Fibroblast of skin of right quadriceps (primary cell): ENCODE results near the gene IGFBP2.
A peak's percentile ranks its signal among the peaks of the same experiment; 100 is the strongest.

Experiments
- DNase-seq: peaks from one replicate; pipeline ENCODE4 v3.0.0-alpha.2; 2013

IGFBP2 gene

DNA sequence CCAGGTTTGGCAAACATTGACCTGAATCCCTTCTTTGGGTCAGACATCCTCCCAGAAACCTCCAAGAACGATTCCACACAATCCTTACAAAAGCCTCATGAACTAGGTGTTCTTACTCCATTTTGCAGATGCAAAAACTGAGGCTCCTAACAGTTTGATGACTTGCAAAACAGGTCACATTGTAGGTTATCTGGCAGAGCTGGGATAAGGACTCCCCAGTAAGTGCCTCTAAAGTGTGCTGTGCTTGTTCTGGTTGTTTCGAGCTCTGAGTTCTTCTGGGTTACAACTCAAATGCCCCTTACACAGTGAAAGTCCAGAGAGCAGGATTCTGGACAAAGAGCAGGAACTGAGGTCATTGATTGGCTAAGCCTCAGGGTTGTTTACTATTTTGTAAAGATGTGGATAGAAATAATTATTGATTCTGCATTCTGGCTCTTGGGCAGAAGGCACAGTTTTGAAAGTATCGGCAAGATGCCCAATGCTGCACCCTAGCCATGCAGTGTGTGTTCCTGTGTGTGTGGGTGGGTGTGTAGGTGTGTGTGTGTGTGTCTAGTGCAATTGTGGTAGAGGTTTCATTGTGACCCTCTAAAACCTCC lies 17.0 kb upstream of the IGFBP2 start:
- no peak for DNase-seq

DNA sequence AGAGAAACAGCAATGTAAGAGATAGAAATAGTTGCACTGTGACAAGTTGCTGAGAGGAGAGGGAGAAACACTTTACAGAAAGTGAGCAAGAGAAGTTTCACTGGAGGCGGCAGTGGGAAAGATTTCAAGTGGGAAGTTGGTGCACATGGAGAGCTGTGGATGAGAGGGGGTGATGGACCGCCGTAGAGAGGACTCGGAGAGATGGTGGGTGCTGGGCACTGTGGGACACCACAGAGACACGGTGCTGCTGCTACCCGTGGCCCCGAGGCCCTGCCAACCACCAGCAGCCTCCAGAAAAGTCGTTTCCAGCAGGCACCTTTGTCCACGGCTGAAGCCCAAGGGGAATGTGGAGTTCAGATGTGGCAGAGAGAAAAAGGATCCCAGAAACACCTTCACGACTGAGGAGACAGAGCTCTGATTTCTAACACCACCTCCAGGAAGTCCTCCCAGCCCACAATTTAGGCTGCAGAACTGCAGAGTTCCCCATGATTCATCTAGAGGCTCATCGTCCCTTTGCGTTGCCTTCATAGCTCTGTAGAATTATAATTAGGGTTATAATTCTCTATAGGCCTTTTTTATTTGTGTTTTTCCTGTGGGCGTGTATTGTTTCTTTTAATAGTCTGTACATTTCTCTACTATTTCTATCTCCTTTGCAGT lies 15.9 kb upstream of the IGFBP2 start:
- DNase-seq: no peak

DNA sequence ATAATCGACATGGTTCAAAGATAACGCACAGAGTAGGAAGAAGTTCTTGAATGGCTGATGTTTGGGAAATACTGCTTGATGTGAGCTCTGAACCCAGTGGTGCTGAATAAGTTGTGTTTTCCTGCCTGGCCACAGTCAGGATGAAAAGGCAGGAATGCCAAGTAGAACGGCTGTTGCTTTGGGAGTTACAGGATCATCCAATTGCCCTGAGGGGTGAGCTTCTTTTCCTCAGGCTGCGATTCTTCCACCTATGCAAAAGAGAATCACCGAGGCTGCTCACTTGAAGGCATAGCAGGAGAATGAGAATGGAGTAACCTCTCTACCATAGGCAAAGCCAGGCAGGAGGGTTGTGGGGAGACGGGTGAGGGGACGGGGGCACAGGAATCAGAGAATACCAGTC lies 14.4 kb upstream of the IGFBP2 start:
- no peak for DNase-seq

DNA sequence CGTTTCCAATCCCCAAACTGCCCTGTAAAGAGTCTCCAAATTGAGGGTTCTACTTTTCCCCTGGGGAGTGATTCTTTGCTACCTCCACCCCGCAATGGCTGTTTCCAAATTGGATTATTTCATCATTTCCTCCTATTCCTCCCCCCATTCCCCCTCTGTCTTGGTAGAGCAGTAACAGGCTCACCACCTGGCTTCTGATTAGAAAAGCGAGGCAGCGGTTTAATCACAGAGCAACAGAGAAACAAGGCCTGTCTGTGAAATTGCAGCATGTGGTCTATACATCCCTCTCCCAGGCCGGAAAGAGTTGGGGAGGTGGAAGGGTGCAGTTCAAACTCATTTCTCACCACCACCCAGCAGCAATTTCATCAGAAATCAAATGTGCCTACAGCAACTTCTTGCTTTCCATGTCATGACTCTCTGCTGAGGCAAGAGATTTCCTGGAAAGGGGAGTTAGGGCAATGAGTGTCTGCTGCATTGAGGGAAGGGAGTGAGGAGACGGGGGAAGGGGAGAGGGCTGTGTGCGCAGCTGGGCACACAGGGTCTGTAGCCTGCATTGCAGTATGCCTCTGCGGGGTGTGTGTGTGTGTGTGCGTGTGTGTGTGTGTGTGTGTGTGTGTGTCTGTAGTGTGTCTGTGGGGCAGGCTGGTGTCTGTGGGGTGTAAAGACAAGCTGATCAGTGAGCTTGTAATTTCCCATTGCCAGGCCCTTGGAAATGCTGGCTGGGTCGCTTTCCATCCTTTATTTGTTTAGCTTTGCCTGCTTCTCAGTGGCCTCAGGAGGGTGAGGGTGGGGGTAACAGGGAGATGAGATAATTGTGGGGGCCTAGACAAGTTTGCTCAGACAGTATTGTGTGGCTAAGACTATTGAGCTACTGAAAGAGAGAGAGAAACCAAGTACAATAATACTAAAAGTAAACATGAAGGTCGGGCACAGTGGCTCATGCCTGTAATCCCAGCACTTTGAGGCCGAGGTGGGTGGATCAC lies 13.5 kb upstream of the IGFBP2 start:
- peak; percentile 82 for DNase-seq

GRCh38 chr2:216620786-216621185 lies 12.4 kb upstream of the IGFBP2 start:
- peak; percentile 42 for DNase-seq

- no peak for DNase-seq
Measured at GRCh38 chr2:216621292-216621691, 11.9 kb upstream of the IGFBP2 start.

GRCh38 chr2:216622526-216622925 lies 10.7 kb upstream of the IGFBP2 start:
- no peak for DNase-seq

GRCh38 chr2:216624251-216624650 lies 9.0 kb upstream of the IGFBP2 start:
- DNase-seq: no peak

DNA sequence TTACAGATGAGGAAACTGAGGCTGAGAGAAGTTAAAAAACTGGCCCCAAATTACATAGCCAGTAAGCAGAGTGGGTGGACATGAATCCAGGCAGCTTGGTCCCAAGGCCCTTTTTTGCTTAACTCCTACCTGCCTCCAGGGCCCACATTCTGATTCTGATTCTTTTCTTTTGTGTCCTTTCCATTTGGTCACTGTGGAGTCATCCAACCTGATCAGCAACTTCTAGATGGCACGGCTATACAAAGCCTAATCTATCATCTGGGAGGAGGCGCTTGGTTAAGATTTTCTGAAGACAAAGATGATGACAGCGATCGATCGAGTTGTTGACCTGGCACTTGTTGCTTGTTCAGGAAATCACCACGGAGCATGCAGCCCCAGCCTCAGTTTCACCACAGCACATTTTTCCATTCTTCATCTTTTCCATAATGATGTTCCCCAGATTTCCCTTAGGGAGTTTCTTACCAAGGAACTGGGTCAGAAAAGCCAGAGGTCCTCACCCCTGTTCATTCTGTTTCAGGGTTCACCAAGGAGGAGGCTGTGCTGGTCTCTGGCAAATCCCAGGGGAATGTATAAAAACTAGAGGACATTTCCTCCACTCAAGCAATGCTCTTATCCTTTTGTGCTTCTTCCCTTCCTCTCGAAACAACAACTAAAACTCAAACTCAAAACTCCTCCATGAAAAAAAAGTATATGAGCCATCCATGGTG lies 6.9 kb upstream of the IGFBP2 start:
- no peak for DNase-seq

GRCh38 chr2:216626875-216627245 lies 6.4 kb upstream of the IGFBP2 start:
- no peak for DNase-seq

DNA sequence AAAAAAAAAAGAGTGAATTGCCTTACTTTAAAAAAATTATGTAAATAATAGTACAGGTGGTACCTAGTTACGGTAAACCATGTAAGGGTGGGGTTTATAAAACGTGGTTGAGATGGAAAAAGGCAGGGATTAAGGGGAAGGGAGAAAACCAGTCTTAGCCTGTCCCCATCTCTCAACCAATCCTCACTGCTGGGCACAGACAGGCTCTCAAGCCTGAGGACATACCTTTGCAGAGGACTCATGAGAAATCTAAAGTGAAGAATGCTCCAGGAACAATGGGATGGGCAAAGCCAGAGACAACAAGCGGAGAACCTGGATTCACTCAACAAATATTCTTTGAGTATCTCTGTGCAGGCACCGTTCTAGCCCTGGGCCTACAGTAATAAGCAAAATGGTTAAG lies 3.4 kb upstream of the IGFBP2 start:
- DNase-seq: no peak

DNA sequence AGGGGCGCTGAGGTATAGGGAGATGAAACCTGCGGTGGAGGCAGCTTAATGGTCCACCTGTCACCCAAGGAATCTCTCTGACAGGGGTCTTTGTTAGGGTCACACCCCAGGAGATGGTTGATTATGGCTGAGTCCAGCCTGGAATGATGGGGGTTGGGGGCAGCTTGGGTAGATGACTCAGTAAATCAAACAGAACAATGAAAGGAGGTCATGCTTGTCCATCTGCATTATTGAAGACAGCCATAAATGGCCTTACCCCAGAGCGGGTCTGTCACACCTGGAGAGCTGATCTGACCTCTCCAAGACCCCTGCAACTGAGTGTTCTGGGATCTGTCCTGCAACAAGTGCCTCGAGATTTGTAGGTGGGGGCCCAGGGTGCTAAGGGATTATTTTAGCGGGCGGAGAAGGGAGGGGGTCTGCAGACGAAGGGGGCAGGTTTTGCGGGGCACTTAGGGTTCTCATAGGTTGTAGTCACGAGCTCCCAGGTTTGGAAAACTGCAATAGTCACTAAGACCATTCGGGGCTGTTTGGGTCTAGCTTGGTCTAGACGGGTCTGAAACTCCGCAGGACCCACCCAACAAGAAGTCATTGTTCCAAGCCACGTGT lies 771 bp upstream of the IGFBP2 start:
- no peak for DNase-seq

GRCh38 chr2:216633616-216634369 lies 573 bp downstream of the IGFBP2 start:
- DNase-seq: no peak

DNA sequence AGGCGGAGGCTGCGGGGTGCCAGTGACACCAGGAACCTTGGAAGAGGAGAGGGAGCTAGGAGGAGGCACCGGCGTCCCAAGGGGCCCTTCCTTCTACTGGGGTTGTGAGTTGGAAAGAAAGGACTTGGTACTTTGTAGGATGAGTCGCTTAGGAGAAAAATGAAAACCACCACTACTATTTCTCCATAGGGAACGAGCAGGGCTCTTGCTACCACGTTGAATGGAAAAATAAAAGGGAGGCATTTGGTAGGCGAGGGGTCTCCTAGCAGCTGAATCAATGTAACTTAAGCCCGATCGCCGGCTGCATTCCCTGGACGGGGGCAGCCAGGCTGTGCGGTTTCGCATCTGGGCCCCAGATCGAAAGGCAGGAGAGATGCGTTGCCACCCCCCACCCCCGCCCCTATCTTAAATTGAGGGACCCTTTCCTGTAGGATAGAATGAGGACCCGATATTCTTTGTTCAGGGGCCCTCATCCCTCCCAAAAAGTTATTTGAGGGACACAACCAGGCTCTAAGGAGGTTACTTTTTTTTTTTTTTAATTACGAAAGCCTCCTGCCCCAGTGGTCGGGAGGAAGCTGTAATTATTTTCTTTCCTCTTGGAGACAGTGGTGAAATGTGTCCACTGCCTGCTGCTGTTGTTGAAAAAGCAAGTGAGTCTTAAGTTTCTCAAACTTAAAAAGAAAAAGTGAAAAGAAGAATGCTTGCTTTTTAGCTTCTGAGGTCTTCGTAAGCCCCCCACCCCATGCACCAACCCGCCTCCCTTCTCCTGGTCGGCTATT lies 1.3 kb downstream of the IGFBP2 start:
- no peak for DNase-seq

DNA sequence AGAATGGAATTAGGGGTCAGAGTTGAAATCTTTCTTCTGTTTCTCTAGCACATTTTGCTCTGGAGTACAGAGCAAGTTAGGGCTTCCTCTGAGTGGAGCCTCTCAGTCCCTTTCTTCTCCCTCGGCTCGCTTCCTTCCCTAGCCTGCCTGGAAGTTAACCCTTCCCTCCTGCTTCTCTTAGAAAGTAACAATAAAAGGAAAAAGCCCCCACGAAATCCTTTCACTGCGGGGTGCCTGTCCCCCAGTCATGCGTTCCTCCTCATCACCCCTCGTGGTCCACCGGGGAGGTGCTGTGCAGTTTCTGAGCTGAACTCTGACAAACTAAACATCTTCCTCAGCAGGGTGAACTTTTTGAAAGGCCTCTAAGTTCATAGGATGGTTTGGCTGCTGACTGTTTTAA lies 2.0 kb downstream of the IGFBP2 start:
- no peak for DNase-seq

DNA sequence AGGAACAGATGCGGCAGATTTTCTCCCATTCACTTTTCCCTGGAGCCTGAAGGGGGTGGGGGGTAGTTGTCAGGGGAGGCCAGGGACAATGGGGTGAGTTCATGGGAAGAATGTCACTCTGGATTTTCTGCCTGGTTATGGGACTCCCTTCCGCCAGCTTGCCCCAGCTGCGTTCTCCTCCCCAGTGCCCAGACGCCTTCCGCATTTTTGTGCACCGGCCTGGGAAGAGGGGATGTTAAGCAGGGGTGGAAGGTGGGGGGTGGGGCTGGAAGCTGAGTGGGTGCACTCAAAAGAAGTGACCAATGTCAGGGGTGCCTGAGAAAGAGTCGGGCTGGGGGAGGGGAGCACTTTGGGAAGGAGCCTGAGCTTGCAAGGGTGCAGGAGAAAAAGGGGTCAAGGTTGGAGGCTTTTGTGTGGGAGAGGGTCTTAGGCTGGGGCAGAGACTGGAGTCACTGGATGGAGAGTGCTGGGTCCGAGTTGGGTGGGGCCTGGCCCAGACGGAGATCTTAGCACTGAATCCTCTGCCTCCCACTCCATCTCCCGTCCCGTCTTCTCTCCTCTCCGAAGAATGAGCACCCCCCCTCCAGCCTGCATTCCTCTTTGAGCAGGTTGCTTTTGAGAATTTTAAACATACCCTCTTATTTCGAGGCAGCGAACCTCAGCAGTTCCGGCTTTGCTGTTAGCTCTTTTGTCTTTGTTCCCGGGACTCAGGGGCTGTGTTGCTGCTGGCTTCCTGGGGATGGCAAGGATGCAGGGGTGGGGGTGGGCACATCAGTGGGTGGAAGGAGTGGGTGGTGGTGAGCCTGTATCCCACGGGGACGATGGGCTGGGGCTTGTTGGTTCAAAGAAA lies 2.7 kb downstream of the IGFBP2 start:
- no peak for DNase-seq

- peak; percentile 74 for DNase-seq
Measured at GRCh38 chr2:216636551-216637450, 3.6 kb downstream of the IGFBP2 start.

DNA sequence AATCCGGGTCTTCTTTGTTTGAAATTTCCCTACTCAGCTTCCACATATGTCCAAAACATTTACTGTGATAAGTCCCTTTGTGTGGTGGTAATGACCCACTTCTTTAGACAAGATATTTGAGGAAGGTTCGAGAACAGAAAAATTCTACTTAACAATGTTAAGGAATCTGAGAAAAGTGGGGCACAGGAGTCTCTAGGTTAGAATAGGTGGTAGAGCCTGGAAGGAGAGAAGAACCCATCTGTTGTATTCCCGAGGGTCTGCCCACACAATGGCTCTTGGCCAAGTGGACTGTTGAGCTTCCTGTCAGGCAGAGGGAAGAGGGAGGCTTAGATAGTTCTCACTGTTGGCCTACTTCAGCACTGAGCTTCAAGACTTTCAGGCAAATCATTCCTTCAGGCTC lies 4.3 kb downstream of the IGFBP2 start:
- no peak for DNase-seq
